IMR-90 (cell line): ENCODE data around the gene ARAP1. TPM values are rescaled to one million over a fixed set of nuclear protein-coding genes. Genes with fewer than 3 reads are reported as not detected.

Experiments used
- ATAC-seq: fragments of 200-7000 bp; cut with Tn5 transposase; 2 replicates; pipeline ENCODE4 v1.9.1; 2020; ENCODE audit warnings: low read depth, mild to moderate bottlenecking, moderate library complexity
- BruUV-seq: library from RNA; stranded (reverse); fragments of 400-500 nt; replicated peaks from 2 replicates; lab custom pipeline; 2021; lab: Mats Ljungman, UMichigan
- CTCF ChIA-PET: fragments of 300-600 bp; formaldehyde crosslinking; extraction: SDS; loops from one replicate; lab custom pipeline; 2021; ENCODE audit warnings: antibody characterized with exemption; lab: Yijun Ruan, JAX
- POLR2A ChIA-PET: fragments of 300-600 bp; sonication (Branson Sonifier 250); formaldehyde crosslinking; loops from one replicate; lab custom pipeline; 2022; ENCODE audit warnings: antibody characterized with exemption; ENCODE audit not compliant: unreplicated experiment; lab: Charles Lee
- DNase-seq: peaks from one replicate; pipeline ENCODE4 v3.0.0; 2013
- H2AFZ ChIP-seq: replicated peaks from 2 replicates; pipeline ENCODE3; 2013; ENCODE audit warnings: low read length, mild to moderate bottlenecking; ENCODE audit not compliant: poor library complexity
- H2AK5ac ChIP-seq: 2 replicates; pipeline ENCODE4 v1.6.1; 2013; ENCODE audit warnings: low read depth, low read length, inconsistent platforms
- H2AK9ac ChIP-seq: replicated peaks from 2 replicates; pipeline ENCODE3; 2013; ENCODE audit warnings: mild to moderate bottlenecking, low read depth, low read length, moderate library complexity; ENCODE audit not compliant: poor library complexity
- H2BK120ac ChIP-seq: 2 replicates; pipeline ENCODE4 v1.6.1; 2013; ENCODE audit warnings: low read depth, low read length, inconsistent platforms
- H2BK15ac ChIP-seq: 3 replicates; pipeline ENCODE4 v1.6.1; 2013; ENCODE audit warnings: low read depth, low read length, inconsistent platforms
- H2BK20ac ChIP-seq: 2 replicates; pipeline ENCODE4 v1.6.1; 2013; ENCODE audit warnings: low read depth, mild to moderate bottlenecking, inconsistent platforms, low read length, moderate library complexity
- H2BK5ac ChIP-seq: 2 replicates; pipeline ENCODE4 v1.6.1; 2013; ENCODE audit warnings: mild to moderate bottlenecking, low read depth, low read length, inconsistent platforms; ENCODE audit not compliant: poor library complexity, severe bottlenecking
- H3K14ac ChIP-seq: replicated peaks from 2 replicates; pipeline ENCODE4 v1.6.1; 2013; ENCODE audit warnings: low read depth, low read length, inconsistent platforms
- H3K18ac ChIP-seq: 2 replicates; pipeline ENCODE4 v1.6.1; 2013; ENCODE audit warnings: low read depth, low read length, control low read depth
- H3K23ac ChIP-seq: 2 replicates; pipeline ENCODE4 v1.6.1; 2013; ENCODE audit warnings: low read depth, low read length, inconsistent platforms
- H3K27ac ChIP-seq: 2 replicates; pipeline ENCODE4 v1.5.1; 2013; ENCODE audit warnings: mild to moderate bottlenecking, control low read depth, low read length; ENCODE audit not compliant: insufficient read depth
- H3K27me3 ChIP-seq: 2 replicates; pipeline ENCODE4 v1.6.1; 2013; ENCODE audit warnings: low read length; ENCODE audit not compliant: control insufficient read depth, insufficient read depth
- H3K36me3 ChIP-seq: 2 replicates; pipeline ENCODE4 v1.6.1; 2013; ENCODE audit warnings: low read length, mixed read lengths; ENCODE audit not compliant: control insufficient read depth, insufficient read depth
- H3K4ac ChIP-seq: 2 replicates; pipeline ENCODE4 v1.6.1; 2013; ENCODE audit warnings: low read depth, low read length, inconsistent platforms
- H3K4me1 ChIP-seq: 2 replicates; pipeline ENCODE4 v1.6.1; 2013; ENCODE audit warnings: low read length, mixed read lengths; ENCODE audit not compliant: control insufficient read depth, insufficient read depth
- H3K4me2 ChIP-seq: 2 replicates; pipeline ENCODE4 v1.6.1; 2013; ENCODE audit warnings: low read depth, mild to moderate bottlenecking, control low read depth, low read length, moderate library complexity
- H3K4me3 ChIP-seq: 2 replicates; pipeline ENCODE4 v1.5.1; 2013; ENCODE audit warnings: low read depth, mild to moderate bottlenecking, control low read depth, low read length, moderate library complexity; ENCODE audit not compliant: insufficient read depth
- H3K56ac ChIP-seq: 2 replicates; pipeline ENCODE4 v1.6.1; 2013; ENCODE audit warnings: low read length, inconsistent platforms; ENCODE audit not compliant: insufficient read depth; ENCODE audit errors: extremely low read depth
- H3K79me1 ChIP-seq, 2 experiments: 2 replicates each; pipeline ENCODE4 v1.6.1; 2013; ENCODE audit warnings: low read length in 2 of 2, inconsistent platforms in 1 of 2, low read depth in 1 of 2
- H3K9ac ChIP-seq: 2 replicates; pipeline ENCODE4 v1.6.1; 2013; ENCODE audit warnings: low read depth, low read length, control low read depth
- H3K9me1 ChIP-seq: 2 replicates; pipeline ENCODE4 v1.6.1; 2013; ENCODE audit warnings: low read length, inconsistent platforms; ENCODE audit not compliant: insufficient read depth
- H3K9me3 ChIP-seq: 2 replicates; pipeline ENCODE4 v1.6.1; 2013; ENCODE audit warnings: low read length; ENCODE audit not compliant: control insufficient read depth, insufficient read depth
- H4K20me1 ChIP-seq: 2 replicates; pipeline ENCODE4 v1.6.1; 2013; ENCODE audit warnings: low read length, inconsistent platforms; ENCODE audit not compliant: insufficient read depth
- H4K5ac ChIP-seq: 2 replicates; pipeline ENCODE4 v1.6.1; 2013; ENCODE audit warnings: mild to moderate bottlenecking, low read depth, low read length, control low read depth
- H4K8ac ChIP-seq, 2 experiments: 2 replicates each; pipeline ENCODE4 v1.6.1; 2013; ENCODE audit warnings: low read depth in 2 of 2, low read length in 2 of 2, control low read depth in 1 of 2, inconsistent platforms in 1 of 2
- H4K91ac ChIP-seq: 2 replicates; pipeline ENCODE4 v1.6.1; 2013; ENCODE audit warnings: low read depth, low read length, inconsistent platforms; ENCODE audit not compliant: insufficient read depth
- BHLHE40 ChIP-seq: fragments of 150-350 bp; IDR thresholded peaks from 2 replicates; pipeline ENCODE4 v1.6.1; 2016; ENCODE audit warnings: mild to moderate bottlenecking, low read depth, low read length
- CEBPB ChIP-seq: IDR thresholded peaks from 2 replicates; pipeline ENCODE4 v1.6.1; 2012; ENCODE audit warnings: low read depth, low read length, improper control_type of control experiment
- CHD1 ChIP-seq: IDR thresholded peaks from 2 replicates; pipeline ENCODE4 v1.6.1; 2012; ENCODE audit warnings: low read depth, low read length, improper control_type of control experiment
- FOS ChIP-seq: fragments of 150-350 bp; IDR thresholded peaks from 2 replicates; pipeline ENCODE4 v1.6.1; 2016; ENCODE audit warnings: low read depth, low read length
- MAFK ChIP-seq: IDR thresholded peaks from 2 replicates; pipeline ENCODE4 v1.6.1; 2012; ENCODE audit warnings: low read depth, low read length, improper control_type of control experiment
- MAZ ChIP-seq: IDR thresholded peaks from 2 replicates; pipeline ENCODE4 v1.6.1; 2012; ENCODE audit warnings: low read depth, mild to moderate bottlenecking, low read length, improper control_type of control experiment, moderate library complexity, borderline replicate concordance
- MXI1 ChIP-seq: IDR thresholded peaks from 2 replicates; pipeline ENCODE4 v1.6.1; 2012; ENCODE audit warnings: low read depth, mild to moderate bottlenecking, low read length, moderate library complexity, borderline replicate concordance
- NFE2L2 ChIP-seq: fragments of 150-350 bp; IDR thresholded peaks from 2 replicates; pipeline ENCODE4 v1.6.1; 2016; ENCODE audit warnings: low read depth, mild to moderate bottlenecking, low read length
- POLR2A ChIP-seq: IDR thresholded peaks from 2 replicates; pipeline ENCODE4 v1.6.1; 2012; ENCODE audit warnings: mild to moderate bottlenecking, low read depth, low read length
- RAD21 ChIP-seq: IDR thresholded peaks from 2 replicates; pipeline ENCODE4 v1.6.1; 2012; ENCODE audit warnings: low read length, improper control_type of control experiment
- RCOR1 ChIP-seq: IDR thresholded peaks from 2 replicates; pipeline ENCODE4 v1.6.1; 2012; ENCODE audit warnings: mild to moderate bottlenecking, low read length, improper control_type of control experiment; ENCODE audit not compliant: insufficient replicate concordance
- RFX5 ChIP-seq: IDR thresholded peaks from 2 replicates; pipeline ENCODE4 v1.8.0; 2012; ENCODE audit warnings: low read depth, mild to moderate bottlenecking, low read length, moderate library complexity
- SMC3 ChIP-seq: fragments of 150-350 bp; IDR thresholded peaks from 2 replicates; pipeline ENCODE4 v1.6.1; 2016; ENCODE audit warnings: low read depth, mild to moderate bottlenecking, antibody characterized with exemption, low read length, moderate library complexity
- WGBS, 2 experiments: methylation state at CpG; one replicate each; pipeline versions ENCODE4 v1.1.5 to v1.1.7; 2013; ENCODE audit warnings: missing lambda C conversion rate in 2 of 2; ENCODE audit not compliant: insufficient read length in 1 of 2; ENCODE audit errors: extremely low coverage in 2 of 2; 5-methylcytosine and 5-hydroxymethylcytosine counted together
- dilution Hi-C: fragments of 300-500 bp; cut with HindIII; formaldehyde crosslinking; loops from one replicate; pipeline ENCODE4 v1.14.3; 2018; ENCODE audit warnings: low sequenced_read_pairs; ENCODE audit not compliant: unreplicated experiment
- in situ Hi-C: fragments of 300-500 bp; cut with MboI; formaldehyde crosslinking; loops from 3 replicates; pipeline ENCODE4 v1.14.3; 2019; ENCODE audit warnings: low sequenced_read_pairs, inconsistent platforms, mixed read lengths
- intact Hi-C: fragments of 100-400 bp; cut with micrococcal nuclease; formaldehyde crosslinking; loops from 2 replicates; pipeline ENCODE4 v1.10.0; 2022
- polyA plus RNA-seq, 3 experiments: library from polyadenylated mRNA; depleted of rRNA; stranded (reverse); fragments of >200 nt; gene quantifications; 2 replicates each; pipeline ENCODE4 v1.2.3, GENCODE V29; 2012; ENCODE audit warnings: low replicate concordance in 1 of 3
- total RNA-seq: library from RNA; depleted of rRNA; stranded (reverse); fragments of >200 nt; gene quantifications from 2 replicates; pipeline ENCODE4 v1.2.3, GENCODE V29; 2012
- TF ChIP-seq, protein P1 (sequence below): conservative IDR thresholded peaks from 2 replicates; pipeline ENCODE4 v1.5.1; 2012; ENCODE audit warnings: mild to moderate bottlenecking, low read depth, low read length, improper control_type of control experiment
- TF ChIP-seq, protein P2 (sequence below): fragments of 150-350 bp; IDR thresholded peaks from 2 replicates; pipeline ENCODE4 v1.6.1; 2017; ENCODE audit warnings: mild to moderate bottlenecking, antibody characterized with exemption, low read length, low read depth
- TF ChIP-seq, protein P3 (sequence below): fragments of 150-350 bp; IDR thresholded peaks from 2 replicates; pipeline ENCODE4 v1.6.1; 2016; ENCODE audit warnings: low read depth, mild to moderate bottlenecking, low read length, moderate library complexity, borderline replicate concordance

ARAP1 gene
- total and polyA plus RNA-seq, 2 of the 4 experiments (the other 2 are of a cell fraction), result 37.6 to 63.1 TPM

DNA sequence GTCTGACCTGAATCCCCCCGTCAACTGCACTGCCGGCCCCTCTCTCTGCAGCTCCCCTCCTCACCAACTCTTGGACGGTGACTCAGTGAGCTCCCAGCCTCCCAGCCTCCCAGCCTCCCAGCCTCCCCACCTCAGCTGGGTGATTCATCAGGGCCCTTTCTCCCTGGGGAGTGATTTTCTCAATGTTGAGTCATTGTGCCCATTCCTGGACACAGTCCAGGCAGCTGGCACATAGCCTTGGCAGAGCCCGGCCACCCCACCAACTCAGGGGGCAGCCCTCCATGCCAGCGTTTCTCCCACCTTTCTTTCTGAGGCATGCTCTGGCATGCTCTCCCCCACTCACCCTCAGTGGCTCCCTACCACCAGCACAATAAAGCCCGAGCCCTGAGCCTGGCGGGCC lies 108.7 kb downstream of the ARAP1 start:
- H3K18ac ChIP-seq, result no peak overlapping the region
- 0 out of 2 replicates have a peak, but pooled peaks cover 2% of the 10 kb centered on the region for H3K9me3 ChIP-seq
- no peak for TF ChIP-seq NFE2L2
- TF ChIP-seq MXI1, result no peak
- TF ChIP-seq CHD1, result no peak
- TF ChIP-seq, protein P1, sequence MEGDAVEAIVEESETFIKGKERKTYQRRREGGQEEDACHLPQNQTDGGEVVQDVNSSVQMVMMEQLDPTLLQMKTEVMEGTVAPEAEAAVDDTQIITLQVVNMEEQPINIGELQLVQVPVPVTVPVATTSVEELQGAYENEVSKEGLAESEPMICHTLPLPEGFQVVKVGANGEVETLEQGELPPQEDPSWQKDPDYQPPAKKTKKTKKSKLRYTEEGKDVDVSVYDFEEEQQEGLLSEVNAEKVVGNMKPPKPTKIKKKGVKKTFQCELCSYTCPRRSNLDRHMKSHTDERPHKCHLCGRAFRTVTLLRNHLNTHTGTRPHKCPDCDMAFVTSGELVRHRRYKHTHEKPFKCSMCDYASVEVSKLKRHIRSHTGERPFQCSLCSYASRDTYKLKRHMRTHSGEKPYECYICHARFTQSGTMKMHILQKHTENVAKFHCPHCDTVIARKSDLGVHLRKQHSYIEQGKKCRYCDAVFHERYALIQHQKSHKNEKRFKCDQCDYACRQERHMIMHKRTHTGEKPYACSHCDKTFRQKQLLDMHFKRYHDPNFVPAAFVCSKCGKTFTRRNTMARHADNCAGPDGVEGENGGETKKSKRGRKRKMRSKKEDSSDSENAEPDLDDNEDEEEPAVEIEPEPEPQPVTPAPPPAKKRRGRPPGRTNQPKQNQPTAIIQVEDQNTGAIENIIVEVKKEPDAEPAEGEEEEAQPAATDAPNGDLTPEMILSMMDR, result no peak
- TF ChIP-seq CEBPB, result no peak
- TF ChIP-seq RFX5, result no peak
- TF ChIP-seq POLR2A, result no peak
- no peak for TF ChIP-seq MAZ
- TF ChIP-seq SMC3, result no peak
- TF ChIP-seq RAD21, result no peak
- TF ChIP-seq, protein P2, sequence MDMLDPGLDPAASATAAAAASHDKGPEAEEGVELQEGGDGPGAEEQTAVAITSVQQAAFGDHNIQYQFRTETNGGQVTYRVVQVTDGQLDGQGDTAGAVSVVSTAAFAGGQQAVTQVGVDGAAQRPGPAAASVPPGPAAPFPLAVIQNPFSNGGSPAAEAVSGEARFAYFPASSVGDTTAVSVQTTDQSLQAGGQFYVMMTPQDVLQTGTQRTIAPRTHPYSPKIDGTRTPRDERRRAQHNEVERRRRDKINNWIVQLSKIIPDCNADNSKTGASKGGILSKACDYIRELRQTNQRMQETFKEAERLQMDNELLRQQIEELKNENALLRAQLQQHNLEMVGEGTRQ, result no peak
- no peak for TF ChIP-seq BHLHE40
- no peak for TF ChIP-seq RCOR1
- TF ChIP-seq, protein P3, sequence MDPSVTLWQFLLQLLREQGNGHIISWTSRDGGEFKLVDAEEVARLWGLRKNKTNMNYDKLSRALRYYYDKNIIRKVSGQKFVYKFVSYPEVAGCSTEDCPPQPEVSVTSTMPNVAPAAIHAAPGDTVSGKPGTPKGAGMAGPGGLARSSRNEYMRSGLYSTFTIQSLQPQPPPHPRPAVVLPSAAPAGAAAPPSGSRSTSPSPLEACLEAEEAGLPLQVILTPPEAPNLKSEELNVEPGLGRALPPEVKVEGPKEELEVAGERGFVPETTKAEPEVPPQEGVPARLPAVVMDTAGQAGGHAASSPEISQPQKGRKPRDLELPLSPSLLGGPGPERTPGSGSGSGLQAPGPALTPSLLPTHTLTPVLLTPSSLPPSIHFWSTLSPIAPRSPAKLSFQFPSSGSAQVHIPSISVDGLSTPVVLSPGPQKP, result no peak
- TF ChIP-seq FOS, result no peak
- TF ChIP-seq MAFK, result no peak
- H3K27me3 ChIP-seq, result peaks cover 54% of the 10 kb centered on the region
- H3K4me1 ChIP-seq, result peaks cover 2% of the 10 kb centered on the region; the same call in 1 of the 2 replicates
- H3K9ac ChIP-seq, result no peak overlapping the region
- no peak overlapping the region for H2BK5ac ChIP-seq
- no peak overlapping the region for H3K27ac ChIP-seq
- BruUV-seq, result no TSS peak
- H2BK15ac ChIP-seq, result no peak overlapping the region
- intact Hi-C loops, result loop anchor here (1.0 kb wide), 4 partner anchors 44 to 172 kb away; no protein-coding TSS in a partner anchor
- no peaks in the 10 kb centered on the region for H4K20me1 ChIP-seq
- no peak overlapping the region for H2BK120ac ChIP-seq
- dilution Hi-C loops, result no loop called here
- DNase-seq (no peak), ATAC-seq (no peak)
- peak overlapping the region; percentile 2 for H2AK9ac ChIP-seq
- H3K79me1 ChIP-seq, result no peaks in the 10 kb centered on the region
- H2BK20ac ChIP-seq, result no peak overlapping the region
- CTCF ChIA-PET, result interaction anchor here (1.4 kb wide), 1 partner anchor 44 kb away, joined by 5 read pairs; no protein-coding TSS in a partner anchor
- H3K23ac ChIP-seq, result no peak overlapping the region
- H3K36me3 ChIP-seq, result no peaks in the 10 kb centered on the region
- no peak overlapping the region for H4K91ac ChIP-seq
- POLR2A ChIA-PET, result no interaction called here
- no peak overlapping the region for H3K4me2 ChIP-seq
- no peak overlapping the region for H3K56ac ChIP-seq
- H2AK5ac ChIP-seq, result no peak overlapping the region
- 76% methylated on average over 4 of the region's 7 CpGs; no CpG with 5 or more reads in 1 of the 2 experiments for WGBS, 2 experiments
- H2AFZ ChIP-seq, result peak overlapping the region; percentile 87
- in situ Hi-C loops, result loop anchor here (10.0 kb wide), 2 partner anchors 59 to 169 kb away; no protein-coding TSS in a partner anchor
- H4K5ac ChIP-seq, result no peak overlapping the region
- H4K8ac ChIP-seq, result no peak overlapping the region
- no peak overlapping the region for H3K14ac ChIP-seq
- no peak overlapping the region for H3K4ac ChIP-seq
- H3K4me3 ChIP-seq, result no peak overlapping the region
- H3K9me1 ChIP-seq, result no peaks in the 10 kb centered on the region
